Measurements from ENCODE around the gene ATG13. TPM values are rescaled to one million over a fixed set of nuclear protein-coding genes. Genes with fewer than 3 reads are reported as not detected.

The ATG13 gene
- total RNA-seq, 1 experiment from 2014 or later: 69.2 TPM

DNA sequence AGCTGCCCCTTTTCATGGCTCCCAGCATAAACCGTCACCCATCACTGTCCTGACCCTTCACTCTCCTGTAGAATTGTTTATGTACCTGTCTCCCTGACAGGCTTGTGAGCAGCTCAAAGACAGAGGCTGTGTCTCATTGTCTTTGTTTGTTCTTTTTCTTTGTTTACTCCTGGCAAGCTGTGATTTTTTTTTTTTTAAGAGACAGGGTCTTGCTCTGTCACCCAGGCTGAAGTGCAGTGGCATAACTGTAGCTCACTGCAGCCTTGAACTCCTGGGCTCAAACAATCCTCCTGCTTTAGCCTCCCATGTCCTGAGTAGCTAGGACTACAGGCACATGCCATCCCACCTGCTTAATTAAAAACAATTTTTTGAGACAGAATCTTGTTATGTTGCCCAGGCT lies 73.3 kb downstream of the ATG13 start:
- H3K36me3 ChIP-seq (ENCODE audit: control insufficient read depth in 1 of 2, insufficient read depth in 2 of 2, low read length in 2 of 2): peaks cover 0 to 5% of the 10 kb centered on the region in 2 experiments; a peak in 1 of 4 replicates
- no peak for TF ChIP-seq FOSL1 (IDR thresholded peaks at IDR 0.05; ENCODE audit: low read depth)
- TF ChIP-seq, protein P1, sequence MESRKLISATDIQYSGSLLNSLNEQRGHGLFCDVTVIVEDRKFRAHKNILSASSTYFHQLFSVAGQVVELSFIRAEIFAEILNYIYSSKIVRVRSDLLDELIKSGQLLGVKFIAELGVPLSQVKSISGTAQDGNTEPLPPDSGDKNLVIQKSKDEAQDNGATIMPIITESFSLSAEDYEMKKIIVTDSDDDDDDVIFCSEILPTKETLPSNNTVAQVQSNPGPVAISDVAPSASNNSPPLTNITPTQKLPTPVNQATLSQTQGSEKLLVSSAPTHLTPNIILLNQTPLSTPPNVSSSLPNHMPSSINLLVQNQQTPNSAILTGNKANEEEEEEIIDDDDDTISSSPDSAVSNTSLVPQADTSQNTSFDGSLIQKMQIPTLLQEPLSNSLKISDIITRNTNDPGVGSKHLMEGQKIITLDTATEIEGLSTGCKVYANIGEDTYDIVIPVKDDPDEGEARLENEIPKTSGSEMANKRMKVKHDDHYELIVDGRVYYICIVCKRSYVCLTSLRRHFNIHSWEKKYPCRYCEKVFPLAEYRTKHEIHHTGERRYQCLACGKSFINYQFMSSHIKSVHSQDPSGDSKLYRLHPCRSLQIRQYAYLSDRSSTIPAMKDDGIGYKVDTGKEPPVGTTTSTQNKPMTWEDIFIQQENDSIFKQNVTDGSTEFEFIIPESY (IDR thresholded peaks at IDR 0.05; ENCODE audit: extremely low read depth, insufficient replicate concordance, low read length): no peak
- H3K27me3 ChIP-seq (ENCODE audit: insufficient read depth, low read length): no peaks in the 10 kb centered on the region
- no TSS peak for BruUV-seq (replicated peaks)
- POLR2A ChIA-PET: no interaction called here
- no peak overlapping the region for H3K4me2 ChIP-seq (ENCODE audit: low read length)
- no peak overlapping the region for H3K27ac ChIP-seq (ENCODE audit: low read depth, low read length)
- no peaks in the 10 kb centered on the region for H3K9me2 ChIP-seq (ENCODE audit: insufficient read depth)
- no peaks in the 10 kb centered on the region for H3K79me2 ChIP-seq (ENCODE audit: insufficient read depth, low read length)
- DNase-seq (ENCODE audit: low read depth, low spot score) (no peak), ATAC-seq (no peak)
- H3K4me1 ChIP-seq (ENCODE audit: control insufficient read depth in 1 of 2, insufficient read depth in 2 of 2, low read length in 2 of 2): no peaks in the 10 kb centered on the region
- RAD21 ChIA-PET (ENCODE audit: low non-redundant PET in 1 of 2, low total read pairs in 2 of 2, uncharacterized antibody in 2 of 2, unreplicated experiment in 2 of 2): no interaction called here
- CTCF ChIA-PET: no interaction called here
- H2AFZ ChIP-seq (ENCODE audit: low read depth, low read length, poor library complexity, severe bottlenecking): no peak overlapping the region
- intact Hi-C loops (cut with micrococcal nuclease): no loop called here
- no peaks in the 10 kb centered on the region for H3K9me3 ChIP-seq (ENCODE audit: control insufficient read depth in 1 of 2, insufficient read depth in 1 of 2, low read depth in 1 of 2, low read length in 2 of 2)
- no peak overlapping the region for H3K9ac ChIP-seq (ENCODE audit: low read length)
- H3K4me3 ChIP-seq (replicated peaks in 1 of 2; ENCODE audit: low read depth in 1 of 2, low read length in 2 of 2): no peak overlapping the region
- no peaks in the 10 kb centered on the region for H4K20me1 ChIP-seq (ENCODE audit: insufficient read depth)

GRCh38 chr11:46692450-46692849 lies 75.1 kb downstream of the ATG13 start:
- Histone ChIP-seq H3K27me3 (ENCODE audit: insufficient read depth, low read length) (no peaks in the 10 kb centered on the region), H4K20me1 (ENCODE audit: insufficient read depth) (no peaks in the 10 kb centered on the region), H3K9me2 (ENCODE audit: insufficient read depth) (no peaks in the 10 kb centered on the region), H3K27ac (ENCODE audit: low read depth, low read length) (no peak overlapping the region), H3K4me3 (replicated peaks in 1 of 2; ENCODE audit: low read depth in 1 of 2, low read length in 2 of 2) (no peak overlapping the region), H3K36me3 (ENCODE audit: control insufficient read depth in 1 of 2, insufficient read depth in 2 of 2, low read length in 2 of 2) (peaks cover 0 to 6% of the 10 kb centered on the region in 2 experiments; a peak in 1 of 4 replicates), H3K9ac (ENCODE audit: low read length) (no peak overlapping the region), H3K4me1 (ENCODE audit: control insufficient read depth in 1 of 2, insufficient read depth in 2 of 2, low read length in 2 of 2) (no peaks in the 10 kb centered on the region), H3K4me2 (ENCODE audit: low read length) (no peak overlapping the region), H3K79me2 (ENCODE audit: insufficient read depth, low read length) (no peaks in the 10 kb centered on the region), H3K9me3 (ENCODE audit: control insufficient read depth in 1 of 2, insufficient read depth in 1 of 2, low read depth in 1 of 2, low read length in 2 of 2) (no peaks in the 10 kb centered on the region), H2AFZ (ENCODE audit: low read depth, low read length, poor library complexity, severe bottlenecking) (no peak overlapping the region)
- intact Hi-C loops (cut with micrococcal nuclease): no loop called here
- RAD21 ChIA-PET (ENCODE audit: low non-redundant PET in 1 of 2, low total read pairs in 2 of 2, uncharacterized antibody in 2 of 2, unreplicated experiment in 2 of 2): no interaction called here
- POLR2A ChIA-PET: no interaction called here
- DNase-seq (ENCODE audit: low read depth, low spot score): no peak
- BruUV-seq (replicated peaks): no TSS peak
- CTCF ChIA-PET: no interaction called here
- TF ChIP-seq SP1 (IDR thresholded peaks at IDR 0.05; ENCODE audit: low read depth): no peak
- TF ChIP-seq SIN3A (IDR thresholded peaks at IDR 0.05; ENCODE audit: low read depth): no peak
- no peak for TF ChIP-seq TCF7L2 (IDR thresholded peaks at IDR 0.05; ENCODE audit: borderline replicate concordance, extremely low read depth, insufficient read depth, insufficient read length)
- TF ChIP-seq SRF (IDR thresholded peaks at IDR 0.05; ENCODE audit: low read depth): no peak
- no peak for TF ChIP-seq JUND (IDR thresholded peaks at IDR 0.05)
- no peak for TF ChIP-seq CEBPB (IDR thresholded peaks at IDR 0.05; ENCODE audit: low read depth)
- TF ChIP-seq POLR2A (IDR thresholded peaks at IDR 0.05; ENCODE audit: borderline replicate concordance, extremely low read depth, insufficient read depth, insufficient read length): no peak
- no peak for TF ChIP-seq ZFX (IDR thresholded peaks at IDR 0.05)
- TF ChIP-seq, protein P2, sequence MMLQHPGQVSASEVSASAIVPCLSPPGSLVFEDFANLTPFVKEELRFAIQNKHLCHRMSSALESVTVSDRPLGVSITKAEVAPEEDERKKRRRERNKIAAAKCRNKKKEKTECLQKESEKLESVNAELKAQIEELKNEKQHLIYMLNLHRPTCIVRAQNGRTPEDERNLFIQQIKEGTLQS (IDR thresholded peaks at IDR 0.05): no peak
- TF ChIP-seq ELF1 (IDR thresholded peaks at IDR 0.05; ENCODE audit: borderline replicate concordance, low read depth): no peak
- no peak for TF ChIP-seq RAD21 (IDR thresholded peaks at IDR 0.05; ENCODE audit: low read depth)
- TF ChIP-seq ZNF274 (IDR thresholded peaks at IDR 0.05; ENCODE audit: low read depth, low read length): no peak
- no peak for ATAC-seq
